ENCODE results near the gene CALML5.

GRCh38 chr10:5538892-5539651 is 39.7 kb upstream of the CALML5 start:
- TF ChIP-seq EP300 (IDR thresholded peaks at IDR 0.05) (no peak), POLR2AphosphoS5 (IDR thresholded peaks at IDR 0.05) (no peak), CTCF (IDR thresholded peaks at IDR 0.05) (no peak), POLR2A (IDR thresholded peaks at IDR 0.05) (no peak)

All from stomach (tissue), 4 donors.